Measurements from ENCODE around the gene ZP1. TPM values are rescaled to one million over a fixed set of nuclear protein-coding genes. Genes with fewer than 3 reads are reported as not detected.
A peak's percentile ranks its signal among the peaks of the same experiment; 100 is the strongest.

Gene ZP1
- total and polyA plus RNA-seq, 2 experiments from 2014 or later = not detected

- 0 out of 2 replicates have a peak overlapping the region, but pooled peaks have one; percentile 7 for H3K27ac ChIP-seq (ENCODE audit: low read depth)
- H3K27me3 ChIP-seq (ENCODE audit: insufficient read depth) = no peaks in the 10 kb centered on the region
- peaks cover 29% of the 10 kb centered on the region for H3K79me2 ChIP-seq (replicated peaks; ENCODE audit: insufficient read depth)
- H3K4me1 ChIP-seq (ENCODE audit: insufficient read depth) = peaks cover 29% of the 10 kb centered on the region
- peak; percentile 85 for DNase-seq (ENCODE audit: low spot score)
- peak; percentile 70 for ATAC-seq
- peak overlapping the region; percentile 56 for H3K4me3 ChIP-seq
- Mint-ChIP-seq H3K27me3 (ENCODE audit: insufficient read depth, low read depth, poor library complexity) (peaks cover 6% of the 10 kb centered on the region), H3K4me3 (peak overlapping the region; percentile 91), H3K4me1 (peaks cover 43% of the 10 kb centered on the region), H3K9me3 (no peaks in the 10 kb centered on the region; the same call in 2 of the 3 replicates), H3K27ac (peak overlapping the region; percentile 79), H3K36me3 (ENCODE audit: low read depth) (peaks cover 15% of the 10 kb centered on the region)
- peak overlapping the region; percentile 6; the same call in 1 of the 2 replicates for H2AFZ ChIP-seq
- 0 out of 2 replicates have a peak, but pooled peaks cover 6% of the 10 kb centered on the region for H3F3A ChIP-seq (replicated peaks; ENCODE audit: low read depth)
- TF ChIP-seq JUNB (IDR thresholded peaks at IDR 0.05; ENCODE audit: unreplicated experiment) (no peak), ZNF462 (CRISPR knock-in tag; IDR thresholded peaks at IDR 0.05) (no peak), EZH2 (IDR thresholded peaks at IDR 0.05; ENCODE audit: low read depth, unreplicated experiment) (no peak), CREB1 (CRISPR knock-in tag; IDR thresholded peaks at IDR 0.05; ENCODE audit: low read depth) (0 out of 2 replicates have a peak, but pooled peaks have one; percentile 21), CTCF (conservative IDR thresholded peaks at IDR 0.05; ENCODE audit: low read depth in 2 of 2) (peak; percentile 27 to 50), STAT1 (IDR thresholded peaks at IDR 0.05; ENCODE audit: unreplicated experiment) (no peak)
- H3K36me3 ChIP-seq (ENCODE audit: insufficient read depth) = no peaks in the 10 kb centered on the region
- peak overlapping the region; percentile 88 for H3K4me2 ChIP-seq
- H4K20me1 ChIP-seq (replicated peaks; ENCODE audit: insufficient read depth) = peaks cover 7% of the 10 kb centered on the region; the same call in 1 of the 2 replicates
- H3K9me2 ChIP-seq (ENCODE audit: insufficient read depth) = no peaks in the 10 kb centered on the region
These were observed 48.0 kb downstream of the ZP1 start for GRCh38 chr11:60915248-60915914.

All from GM23338 (cell line).